GM18508 (cell line): Measurements from ENCODE around the gene SIPA1L3.

Experiments used
- ATAC-seq: cut with Tn5 transposase; IDR thresholded peaks from one replicate; pipeline ENCODE4 v1.9.1; 2021; ENCODE audit warnings: moderate number of reproducible peaks; ENCODE audit not compliant: insufficient read depth, unreplicated experiment

Gene SIPA1L3

GRCh38 chr19:37942516-37942902 lies 35.5 kb downstream of the SIPA1L3 start:
- no peak for ATAC-seq

GRCh38 chr19:37943480-37943879 lies 36.5 kb downstream of the SIPA1L3 start:
- ATAC-seq = no peak

GRCh38 chr19:37946132-37946531 lies 39.1 kb downstream of the SIPA1L3 start:
- no peak for ATAC-seq

- no peak for ATAC-seq
These were observed 40.8 kb downstream of the SIPA1L3 start for GRCh38 chr19:37947778-37948177.

- ATAC-seq = no peak
These were observed 41.4 kb downstream of the SIPA1L3 start for GRCh38 chr19:37948362-37948761.

- ATAC-seq = no peak
These were observed 43.6 kb downstream of the SIPA1L3 start for GRCh38 chr19:37950471-37951175.

- no peak for ATAC-seq
These were observed 44.8 kb downstream of the SIPA1L3 start for GRCh38 chr19:37951816-37952210.

GRCh38 chr19:37953171-37953917 lies 46.3 kb downstream of the SIPA1L3 start:
- no peak for ATAC-seq

- ATAC-seq = no peak
These were observed 46.9 kb downstream of the SIPA1L3 start for GRCh38 chr19:37953918-37954303.

GRCh38 chr19:37954421-37954874 lies 47.4 kb downstream of the SIPA1L3 start:
- ATAC-seq = no peak

GRCh38 chr19:37955986-37956385 lies 49.0 kb downstream of the SIPA1L3 start:
- ATAC-seq = no peak

- no peak for ATAC-seq
These were observed 50.2 kb downstream of the SIPA1L3 start for GRCh38 chr19:37957176-37957575.

GRCh38 chr19:37959665-37960114 lies 52.7 kb downstream of the SIPA1L3 start:
- no peak for ATAC-seq

- ATAC-seq = no peak
These were observed 54.2 kb downstream of the SIPA1L3 start for GRCh38 chr19:37961198-37961597.

GRCh38 chr19:37963190-37963936 lies 56.4 kb downstream of the SIPA1L3 start:
- no peak for ATAC-seq

GRCh38 chr19:37964109-37964508 lies 57.1 kb downstream of the SIPA1L3 start:
- ATAC-seq = no peak

- ATAC-seq = no peak
These were observed 59.2 kb downstream of the SIPA1L3 start for GRCh38 chr19:37966211-37966661.

- ATAC-seq = no peak
These were observed 59.7 kb downstream of the SIPA1L3 start for GRCh38 chr19:37966662-37967231.

- no peak for ATAC-seq
These were observed 62.7 kb downstream of the SIPA1L3 start for GRCh38 chr19:37969695-37970094.

GRCh38 chr19:37970699-37971098 lies 63.7 kb downstream of the SIPA1L3 start:
- no peak for ATAC-seq

- ATAC-seq = no peak
These were observed 65.8 kb downstream of the SIPA1L3 start for GRCh38 chr19:37972803-37973202.
